Activated T-cell treated with anti-CD3 and anti-CD28 coated beads, Interleukin-2, amount 50 U/mL, for 24 hours (primary cell): ENCODE measurements around the gene ATP2A1.

Experiments used
- DNase-seq: peaks from one replicate; pipeline ENCODE4 v3.0.0-alpha.2; 2020
- H3K27ac Mint-ChIP-seq: 2 replicates; pipeline ENCODE4 v1.8.0; 2020; ENCODE audit warnings: mild to moderate bottlenecking, mixed read lengths
- H3K27me3 Mint-ChIP-seq: 2 replicates; pipeline ENCODE4 v1.8.0; 2020; ENCODE audit warnings: mixed read lengths
- H3K36me3 Mint-ChIP-seq: 2 replicates; pipeline ENCODE4 v1.8.0; 2020; ENCODE audit warnings: low read depth, mixed read lengths
- H3K4me1 Mint-ChIP-seq: 2 replicates; pipeline ENCODE4 v1.8.0; 2020; ENCODE audit warnings: low read depth, mixed read lengths
- H3K4me3 Mint-ChIP-seq: 2 replicates; pipeline ENCODE4 v1.8.0; 2020; ENCODE audit warnings: mild to moderate bottlenecking, moderate library complexity, mixed read lengths
- H3K9me3 Mint-ChIP-seq: 2 replicates; pipeline ENCODE4 v1.8.0; 2020; ENCODE audit warnings: mixed read lengths

The ATP2A1 gene

DNA sequence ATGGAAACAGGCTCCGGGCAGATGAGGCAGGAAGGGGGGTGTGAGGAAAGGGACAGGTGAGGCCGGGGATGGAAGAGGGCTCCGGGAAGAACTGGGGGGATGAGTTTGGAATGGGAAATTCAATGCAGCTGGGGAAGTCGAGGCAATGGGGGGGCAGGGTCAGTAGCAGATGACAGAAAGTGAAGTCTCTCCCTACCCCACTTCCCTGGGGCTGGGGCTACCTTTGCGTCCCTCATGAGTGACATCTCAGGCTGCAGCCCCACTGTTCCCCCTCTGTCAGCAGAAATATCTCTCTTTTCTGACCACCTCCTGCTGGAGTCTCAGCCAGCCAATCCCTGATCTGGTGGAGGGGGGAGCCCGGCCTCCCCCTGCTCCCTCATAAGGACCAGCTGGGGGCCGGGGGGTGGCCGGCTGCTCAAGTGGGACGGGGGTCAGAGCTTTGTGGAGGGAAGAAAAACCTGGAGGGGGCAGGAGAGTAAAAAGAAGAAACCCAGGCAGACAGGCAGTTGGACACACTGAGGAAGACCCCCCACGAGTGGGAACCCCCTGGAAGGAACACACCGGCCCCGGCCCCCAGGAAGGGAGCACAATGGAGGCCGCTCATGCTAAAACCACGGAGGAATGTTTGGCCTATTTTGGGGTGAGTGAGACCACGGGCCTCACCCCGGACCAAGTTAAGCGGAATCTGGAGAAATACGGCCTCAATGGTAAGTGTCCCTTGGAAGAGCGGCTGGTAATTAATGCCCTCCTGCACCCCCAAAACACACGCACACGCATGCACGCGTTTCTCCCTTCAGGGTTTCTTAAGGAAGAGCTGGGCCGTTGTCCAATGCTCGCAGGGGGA is at the start of gene ATP2A1:
TSS of gene ATP2A1 (plus strand) at position 406 of the 844 bp plus-strand sequence. CDS start at position 590, 184 bp downstream.
- Mint-ChIP-seq H3K9me3 (no peaks in the 10 kb centered on the region), H3K27ac (peak within 1 kb of the TSS; percentile 87), H3K4me1 (peaks cover 24% of the 10 kb centered on the region), H3K36me3 (peaks cover 21% of the 10 kb centered on the region), H3K27me3 (peaks cover 12% of the 10 kb centered on the region), H3K4me3 (peak within 1 kb of the TSS; percentile 91)
- no peak for DNase-seq

DNA sequence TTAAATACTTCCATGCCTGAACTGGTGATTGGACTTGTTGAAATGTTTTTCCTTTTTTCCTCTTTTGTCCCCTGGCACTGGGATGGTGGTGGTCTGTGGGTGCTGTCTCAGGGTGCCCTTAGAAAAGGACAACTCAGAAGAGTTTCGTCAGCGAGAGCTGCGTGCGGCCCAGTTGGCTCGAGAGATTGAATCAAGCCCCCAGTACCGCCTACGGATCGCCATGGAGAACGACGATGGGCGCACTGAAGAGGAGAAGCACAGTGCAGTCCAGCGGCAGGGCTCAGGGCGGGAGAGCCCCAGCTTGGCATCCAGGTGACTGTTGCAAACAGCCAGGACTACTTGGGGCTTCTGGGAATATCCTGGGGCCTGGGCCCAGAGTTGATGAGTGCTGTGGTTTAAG is 48.5 kb upstream of the ATP2A1 start:
- Mint-ChIP-seq H3K4me1 (peaks cover 42% of the 10 kb centered on the region), H3K9me3 (no peaks in the 10 kb centered on the region), H3K36me3 (peaks cover 100% of the 10 kb centered on the region), H3K27me3 (no peaks in the 10 kb centered on the region), H3K27ac (peak overlapping the region; percentile 66), H3K4me3 (no peak overlapping the region)
- DNase-seq: no peak

DNA sequence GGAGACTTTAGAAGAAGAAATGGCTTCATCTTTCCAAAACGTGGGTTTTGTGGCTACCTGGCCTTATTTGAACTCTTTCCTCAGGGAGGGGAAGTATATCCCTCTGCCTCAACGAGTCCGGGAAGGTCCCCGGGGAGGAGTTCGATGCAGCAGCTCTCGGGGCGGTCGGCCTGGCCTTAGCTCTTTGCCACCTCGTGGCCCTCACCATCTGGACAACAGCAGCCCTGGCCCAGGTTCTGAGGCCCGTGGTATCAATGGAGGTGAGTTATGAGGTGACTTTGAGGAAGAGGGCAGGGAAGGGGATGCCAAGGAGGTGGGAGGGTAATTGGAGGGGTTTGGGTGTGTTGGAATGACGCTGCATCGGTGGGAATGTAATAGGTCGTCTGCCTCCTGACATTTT is 47.8 kb upstream of the ATP2A1 start:
- H3K4me1 Mint-ChIP-seq: peaks cover 34% of the 10 kb centered on the region
- H3K9me3 Mint-ChIP-seq: no peaks in the 10 kb centered on the region
- H3K27me3 Mint-ChIP-seq: no peaks in the 10 kb centered on the region
- peaks cover 100% of the 10 kb centered on the region for H3K36me3 Mint-ChIP-seq
- DNase-seq: no peak
- H3K27ac Mint-ChIP-seq: peak overlapping the region; percentile 64
- H3K4me3 Mint-ChIP-seq: no peak overlapping the region

DNA sequence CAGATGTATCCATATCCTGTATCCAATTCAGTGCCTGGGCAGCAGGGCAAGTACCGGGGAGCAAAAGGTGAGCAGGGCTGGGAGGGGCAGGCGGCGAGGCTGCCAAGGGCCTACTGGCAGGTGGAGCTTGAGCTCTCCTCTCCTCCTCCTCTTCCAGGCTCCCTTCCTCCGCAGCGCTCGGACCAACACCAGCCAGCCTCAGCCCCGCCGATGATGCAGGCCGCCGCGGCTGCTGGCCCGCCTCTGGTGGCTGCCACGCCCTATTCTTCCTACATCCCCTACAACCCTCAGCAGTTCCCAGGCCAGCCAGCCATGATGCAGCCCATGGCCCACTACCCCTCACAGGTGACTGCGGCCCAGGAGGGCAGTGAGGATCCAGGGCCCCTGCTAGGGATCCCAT is 43.9 kb upstream of the ATP2A1 start:
- Mint-ChIP-seq H3K9me3 (no peaks in the 10 kb centered on the region), H3K4me1 (peaks cover 28% of the 10 kb centered on the region), H3K27ac (peak overlapping the region; percentile 66), H3K4me3 (no peak overlapping the region), H3K36me3 (peaks cover 99% of the 10 kb centered on the region), H3K27me3 (no peaks in the 10 kb centered on the region)
- DNase-seq: no peak

DNA sequence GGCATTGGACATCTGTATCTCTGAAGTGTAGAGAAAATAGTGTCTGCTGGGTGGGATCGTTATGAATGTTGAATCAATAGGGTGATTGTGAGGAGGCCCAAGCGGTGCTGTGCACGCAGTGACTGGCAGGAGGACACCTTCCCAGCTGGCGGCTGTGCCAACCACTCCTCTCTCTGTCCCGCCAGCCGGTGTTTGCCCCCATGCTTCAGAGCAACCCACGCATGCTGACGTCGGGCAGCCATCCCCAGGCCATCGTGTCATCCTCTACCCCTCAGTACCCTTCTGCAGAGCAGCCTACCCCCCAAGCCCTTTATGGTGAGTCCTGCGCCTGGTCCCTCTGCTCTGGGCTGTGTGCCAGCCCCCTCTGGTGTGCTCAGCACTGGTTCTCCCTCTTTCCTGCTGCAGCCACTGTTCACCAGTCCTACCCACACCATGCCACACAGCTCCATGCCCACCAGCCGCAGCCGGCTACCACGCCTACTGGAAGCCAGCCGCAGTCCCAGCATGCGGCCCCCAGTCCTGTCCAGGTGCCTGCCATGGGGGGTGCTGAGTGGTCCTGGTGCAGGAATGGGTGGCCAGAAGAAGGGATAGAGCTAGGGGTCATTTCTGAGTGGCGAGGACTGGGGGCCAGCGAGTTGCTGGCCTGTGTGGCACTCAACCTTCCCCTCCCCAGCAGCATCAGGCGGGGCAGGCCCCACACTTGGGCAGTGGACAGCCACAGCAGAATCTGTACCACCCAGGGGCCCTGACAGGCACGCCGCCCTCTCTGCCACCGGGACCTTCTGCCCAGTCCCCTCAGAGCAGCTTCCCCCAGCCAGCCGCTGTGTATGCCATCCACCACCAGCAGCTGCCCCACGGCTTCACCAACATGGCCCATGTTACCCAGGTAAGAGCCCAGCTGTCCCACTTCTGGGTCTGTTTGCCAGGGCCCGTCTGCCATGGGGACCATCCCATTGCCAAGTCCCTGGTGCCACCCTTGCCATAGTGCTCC is 43.1 kb upstream of the ATP2A1 start:
- H3K4me3 Mint-ChIP-seq: no peak overlapping the region
- peak overlapping the region; percentile 66 for H3K27ac Mint-ChIP-seq
- peaks cover 99% of the 10 kb centered on the region for H3K36me3 Mint-ChIP-seq
- no peaks in the 10 kb centered on the region for H3K9me3 Mint-ChIP-seq
- H3K4me1 Mint-ChIP-seq: peaks cover 23% of the 10 kb centered on the region
- no peaks in the 10 kb centered on the region for H3K27me3 Mint-ChIP-seq
- no peak for DNase-seq

DNA sequence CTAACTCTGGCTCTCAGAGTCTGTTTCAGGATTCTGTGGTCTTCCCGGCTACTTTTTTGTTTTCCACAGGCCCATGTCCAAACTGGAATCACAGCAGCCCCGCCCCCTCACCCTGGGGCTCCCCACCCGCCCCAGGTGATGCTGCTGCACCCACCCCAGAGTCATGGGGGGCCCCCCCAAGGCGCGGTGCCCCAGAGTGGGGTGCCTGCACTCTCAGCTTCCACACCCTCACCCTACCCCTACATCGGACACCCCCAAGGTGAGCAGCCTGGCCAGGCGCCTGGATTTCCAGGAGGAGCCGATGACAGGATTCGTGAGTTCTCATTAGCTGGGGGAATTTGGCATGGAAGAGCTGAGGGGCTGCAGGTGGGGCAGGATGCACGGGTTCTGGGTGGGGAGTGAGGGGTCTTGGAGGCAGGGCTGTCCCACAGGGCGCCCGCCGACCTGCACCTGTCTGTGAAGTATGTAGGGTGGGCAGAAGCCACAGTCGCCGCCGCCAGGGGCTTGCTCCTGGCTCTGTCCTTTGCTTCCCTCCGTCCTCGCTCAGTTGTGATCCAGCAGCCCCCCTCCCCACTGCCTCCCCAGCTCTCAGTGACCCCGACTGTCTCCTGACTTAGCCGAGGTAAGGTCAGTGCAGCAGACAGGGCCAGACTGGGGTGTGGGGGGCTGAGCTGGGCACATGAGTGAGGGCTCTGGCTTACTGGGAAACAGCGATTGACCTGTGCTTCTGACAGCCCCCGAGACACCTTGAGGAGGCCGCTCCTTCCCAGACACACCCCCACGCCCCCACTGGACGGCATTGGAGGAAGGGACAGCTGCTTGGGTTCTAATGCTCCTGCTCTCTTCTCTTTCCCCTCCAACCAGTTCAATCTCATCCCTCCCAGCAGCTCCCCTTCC is 42.2 kb upstream of the ATP2A1 start:
- Mint-ChIP-seq H3K9me3 (no peaks in the 10 kb centered on the region), H3K27ac (peak overlapping the region; percentile 67), H3K4me1 (peaks cover 22% of the 10 kb centered on the region), H3K36me3 (peaks cover 96% of the 10 kb centered on the region), H3K27me3 (no peaks in the 10 kb centered on the region), H3K4me3 (no peak overlapping the region)
- no peak for DNase-seq

DNA sequence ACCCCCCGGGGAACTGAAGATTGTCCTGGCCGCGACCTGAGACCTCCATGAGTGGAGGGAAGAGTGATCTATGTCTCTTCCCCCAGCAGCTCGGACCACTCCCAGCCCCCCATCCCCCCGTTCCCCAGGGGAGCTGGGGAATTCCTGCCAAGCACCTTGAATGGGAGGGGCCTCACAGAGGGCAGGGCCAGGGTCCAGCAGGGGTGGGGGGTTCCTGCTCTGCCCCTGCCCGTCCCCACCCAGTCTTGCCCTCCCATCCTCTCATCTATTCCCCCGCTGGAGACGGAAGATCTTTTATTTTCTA is 41.6 kb upstream of the ATP2A1 start:
- Mint-ChIP-seq H3K4me1 (peaks cover 22% of the 10 kb centered on the region), H3K9me3 (no peaks in the 10 kb centered on the region), H3K4me3 (no peak overlapping the region), H3K36me3 (peaks cover 96% of the 10 kb centered on the region), H3K27ac (peak overlapping the region; percentile 67), H3K27me3 (no peaks in the 10 kb centered on the region)
- DNase-seq: no peak

DNA sequence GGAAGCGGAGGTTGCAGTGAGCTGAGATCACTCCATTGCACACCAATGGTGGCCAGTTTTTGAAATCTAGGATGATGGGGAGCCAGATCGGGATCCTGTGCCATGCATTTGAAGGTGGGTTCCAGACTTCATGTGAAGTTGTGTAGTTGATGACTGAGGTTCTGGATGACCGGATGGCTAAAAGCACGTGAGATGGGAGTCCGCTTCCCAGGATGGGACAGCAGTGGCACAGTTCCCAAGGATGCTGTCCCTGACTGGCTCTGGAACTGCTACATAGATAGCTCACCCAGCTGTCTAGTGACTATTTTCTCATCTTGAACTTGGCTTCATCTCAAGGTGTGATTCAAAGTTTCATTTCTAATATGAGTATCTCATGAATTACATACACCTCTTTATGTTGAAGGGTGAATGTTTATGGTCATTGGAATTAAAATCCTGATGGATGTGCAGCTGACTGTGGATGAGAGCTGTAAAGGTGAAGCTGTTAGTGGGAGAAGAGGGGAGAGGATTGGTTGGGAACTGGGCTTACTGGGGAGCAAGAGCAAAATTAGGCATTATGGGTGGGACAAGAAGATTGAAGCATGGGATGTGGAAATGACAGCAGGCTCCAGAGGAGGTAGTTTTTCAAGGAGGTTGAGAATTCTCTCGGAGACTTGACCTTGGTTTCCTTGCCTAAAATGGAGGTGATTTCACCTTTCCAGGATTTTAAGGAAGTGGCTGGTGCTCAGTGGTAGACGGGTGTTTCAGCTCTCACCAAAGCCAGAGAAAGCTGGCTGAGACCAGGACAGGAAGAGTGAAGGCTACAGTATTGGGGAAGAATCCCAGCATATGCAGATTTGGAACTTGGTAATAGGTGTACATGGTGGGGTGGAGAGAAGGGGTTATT is 40.4 kb upstream of the ATP2A1 start:
- Mint-ChIP-seq H3K4me1 (peaks cover 20% of the 10 kb centered on the region), H3K27ac (peak overlapping the region; percentile 81), H3K27me3 (no peaks in the 10 kb centered on the region), H3K4me3 (no peak overlapping the region), H3K36me3 (peaks cover 96% of the 10 kb centered on the region), H3K9me3 (no peaks in the 10 kb centered on the region)
- no peak for DNase-seq

DNA sequence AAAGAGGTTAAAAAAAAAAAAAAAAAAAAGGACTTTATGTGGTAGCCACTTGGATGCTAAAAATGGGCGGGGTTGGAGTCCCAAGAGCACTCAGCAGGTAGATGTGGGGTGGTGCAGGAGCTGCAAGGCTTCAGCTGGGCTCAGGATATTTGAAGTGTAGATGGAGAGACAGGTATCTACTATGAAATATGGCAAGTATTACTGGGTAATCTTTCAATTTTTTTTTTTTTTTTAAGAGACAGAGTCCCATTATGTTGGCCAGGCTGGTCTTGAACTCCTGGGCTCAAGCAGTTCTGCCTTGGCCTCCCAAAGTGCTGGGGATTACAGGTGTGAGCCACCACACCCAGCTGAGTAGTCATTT is 39.8 kb upstream of the ATP2A1 start:
- peak overlapping the region; percentile 81 for H3K27ac Mint-ChIP-seq
- DNase-seq: no peak
- H3K9me3 Mint-ChIP-seq: no peaks in the 10 kb centered on the region
- H3K27me3 Mint-ChIP-seq: no peaks in the 10 kb centered on the region
- peaks cover 23% of the 10 kb centered on the region for H3K4me1 Mint-ChIP-seq
- H3K36me3 Mint-ChIP-seq: peaks cover 96% of the 10 kb centered on the region
- no peak overlapping the region for H3K4me3 Mint-ChIP-seq

DNA sequence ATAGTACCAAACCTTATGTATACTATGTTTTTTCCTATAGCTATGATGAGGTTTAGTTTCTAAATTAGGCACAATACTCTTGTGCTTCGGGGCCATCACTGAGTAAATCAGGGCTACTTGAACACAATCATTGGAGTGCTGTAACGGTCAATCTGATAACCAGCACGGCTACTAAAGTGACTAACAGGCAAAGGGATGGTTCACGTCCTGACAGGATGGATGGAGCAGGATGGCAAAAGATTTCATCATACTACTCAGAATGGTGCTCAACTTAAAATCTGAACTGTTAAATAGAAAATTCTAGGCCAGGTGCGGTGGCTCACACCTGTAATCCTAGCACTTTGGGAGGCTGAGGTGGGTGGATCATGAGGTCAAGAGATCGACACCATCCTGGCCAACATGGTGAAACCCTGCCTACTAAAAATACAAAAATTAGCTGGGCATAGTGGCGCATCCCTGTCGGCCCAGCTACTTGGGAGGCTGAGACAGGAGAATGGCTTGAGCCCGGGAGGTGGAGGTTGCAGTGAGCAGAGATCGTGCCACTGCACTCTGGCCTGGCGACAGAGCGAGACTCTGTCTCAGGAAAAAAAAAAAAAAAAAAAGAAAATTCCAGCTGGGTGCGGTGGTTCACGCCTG is 39.2 kb upstream of the ATP2A1 start:
- peak overlapping the region; percentile 81 for H3K27ac Mint-ChIP-seq
- no peak for DNase-seq
- H3K9me3 Mint-ChIP-seq: no peaks in the 10 kb centered on the region
- no peak overlapping the region for H3K4me3 Mint-ChIP-seq
- H3K27me3 Mint-ChIP-seq: no peaks in the 10 kb centered on the region
- peaks cover 24% of the 10 kb centered on the region for H3K4me1 Mint-ChIP-seq
- H3K36me3 Mint-ChIP-seq: peaks cover 96% of the 10 kb centered on the region

DNA sequence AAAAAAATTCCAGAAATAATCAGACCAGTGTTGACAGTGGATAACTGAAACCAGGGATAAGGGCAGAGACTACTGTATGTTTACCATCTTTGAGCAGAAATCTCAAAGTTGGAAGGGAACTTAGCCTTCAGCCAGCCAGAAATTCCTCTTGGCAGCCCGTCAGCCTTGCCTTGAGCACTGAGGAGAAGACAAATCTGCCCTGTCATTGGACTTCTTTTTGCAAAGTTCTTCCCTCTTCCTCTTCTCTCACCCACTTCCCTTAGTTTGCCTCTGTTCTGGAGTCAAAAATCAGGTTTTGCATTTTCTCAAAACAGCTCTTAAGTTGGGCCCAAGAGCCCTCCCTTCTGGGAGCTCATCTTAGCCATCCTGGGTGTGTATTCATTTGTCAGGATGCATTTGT is 38.4 kb upstream of the ATP2A1 start:
- Mint-ChIP-seq H3K36me3 (peaks cover 96% of the 10 kb centered on the region), H3K4me3 (no peak overlapping the region), H3K9me3 (no peaks in the 10 kb centered on the region), H3K27ac (peak overlapping the region; percentile 77), H3K27me3 (no peaks in the 10 kb centered on the region), H3K4me1 (peaks cover 32% of the 10 kb centered on the region)
- no peak for DNase-seq

DNA sequence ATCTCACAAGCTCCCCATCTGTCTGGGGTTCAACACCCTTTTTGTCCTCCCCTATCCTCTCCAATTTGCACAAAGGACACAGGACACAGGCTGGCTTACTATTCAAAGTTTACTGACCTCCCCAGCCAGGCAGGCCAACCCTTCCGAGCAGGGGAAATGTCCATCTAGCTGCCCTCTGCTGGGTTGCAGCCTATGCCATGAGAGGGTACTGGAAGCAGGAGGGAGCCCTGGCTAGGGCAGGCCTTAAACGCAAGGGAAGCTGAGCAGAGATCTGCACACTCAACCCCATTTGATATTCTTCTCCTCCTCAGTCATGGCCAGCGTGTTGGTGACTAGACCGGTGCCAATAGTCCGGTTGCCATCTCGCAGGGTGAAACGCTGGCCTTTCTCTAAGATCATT is 35.6 kb upstream of the ATP2A1 start:
- Mint-ChIP-seq H3K4me1 (peaks cover 33% of the 10 kb centered on the region), H3K4me3 (no peak overlapping the region), H3K9me3 (no peaks in the 10 kb centered on the region), H3K36me3 (peaks cover 89% of the 10 kb centered on the region), H3K27me3 (no peaks in the 10 kb centered on the region), H3K27ac (peak overlapping the region; percentile 57)
- no peak for DNase-seq

DNA sequence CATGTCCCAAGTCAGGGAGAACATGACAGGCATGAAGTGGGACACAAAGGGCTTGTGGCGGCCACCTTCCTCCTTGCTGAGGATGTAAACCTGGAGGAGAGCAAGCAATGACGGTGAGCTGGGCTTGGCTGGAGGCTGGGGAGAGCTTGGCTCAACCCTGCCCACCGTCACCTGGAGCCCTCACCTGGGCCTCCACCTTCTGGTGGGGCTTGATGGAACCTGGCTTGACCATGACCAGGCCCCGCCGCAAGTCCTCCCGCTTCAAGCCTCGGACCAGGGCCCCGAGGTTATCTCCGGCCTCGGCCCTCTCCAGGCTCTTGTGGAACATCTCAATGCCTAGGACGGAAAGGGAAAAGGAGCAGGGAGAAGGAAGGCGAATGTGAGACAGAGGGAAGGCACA is 34.5 kb upstream of the ATP2A1 start:
- Mint-ChIP-seq H3K4me3 (peak overlapping the region; percentile 98), H3K9me3 (no peaks in the 10 kb centered on the region), H3K27me3 (no peaks in the 10 kb centered on the region), H3K36me3 (peaks cover 79% of the 10 kb centered on the region), H3K4me1 (peaks cover 28% of the 10 kb centered on the region), H3K27ac (peak overlapping the region; percentile 97)
- DNase-seq: no peak
